ENCODE results near the gene TPSD1.
A peak's percentile ranks its signal among the peaks of the same experiment; 100 is the strongest.
"Not testable (repeated sequence)": the region's sequence is repeated elsewhere in the genome, so short reads cannot be mapped to it uniquely, and the experiment has no call there.

Gene TPSD1

GRCh38 chr16:1264345-1265089 is 8.6 kb downstream of the TPSD1 start:
- DNase-seq, result no peak

- DNase-seq, result no peak
Observed at GRCh38 chr16:1265090-1265630, 9.3 kb downstream of the TPSD1 start.

- no peak for DNase-seq
Observed at GRCh38 chr16:1265826-1266225, 10.0 kb downstream of the TPSD1 start.

- DNase-seq, result not testable (repeated sequence)
Observed at GRCh38 chr16:1269418-1269817, 13.5 kb downstream of the TPSD1 start.

- no peak for DNase-seq
Observed at GRCh38 chr16:1271380-1271723, 15.5 kb downstream of the TPSD1 start.

- DNase-seq, result peak; percentile 74
Observed at GRCh38 chr16:1271724-1272413, 16.0 kb downstream of the TPSD1 start.

GRCh38 chr16:1272453-1273198 is 16.8 kb downstream of the TPSD1 start:
- DNase-seq, result no peak

- no peak for DNase-seq
Observed at GRCh38 chr16:1273816-1274215, 17.9 kb downstream of the TPSD1 start.

- no peak for DNase-seq
Observed at GRCh38 chr16:1274767-1275166, 18.9 kb downstream of the TPSD1 start.

GRCh38 chr16:1275791-1276579 is 20.1 kb downstream of the TPSD1 start:
- no peak for DNase-seq

- no peak for DNase-seq
Observed at GRCh38 chr16:1276580-1276878, 20.7 kb downstream of the TPSD1 start.

GRCh38 chr16:1277151-1277598 is 21.3 kb downstream of the TPSD1 start:
- no peak for DNase-seq

- no peak for DNase-seq
Observed at GRCh38 chr16:1277617-1278282, 21.9 kb downstream of the TPSD1 start.

GRCh38 chr16:1278477-1278876 is 22.6 kb downstream of the TPSD1 start:
- no peak for DNase-seq

- DNase-seq, result no peak
Observed at GRCh38 chr16:1279081-1279944, 23.4 kb downstream of the TPSD1 start.

- DNase-seq, result no peak
Observed at GRCh38 chr16:1279945-1280589, 24.2 kb downstream of the TPSD1 start.

GRCh38 chr16:1280783-1281182 is 24.9 kb downstream of the TPSD1 start:
- no peak for DNase-seq

- no peak for DNase-seq
Observed at GRCh38 chr16:1281517-1281916, 25.6 kb downstream of the TPSD1 start.

- DNase-seq, result no peak
Observed at GRCh38 chr16:1282324-1282973, 26.6 kb downstream of the TPSD1 start.

- no peak for DNase-seq
Observed at GRCh38 chr16:1283296-1283695, 27.4 kb downstream of the TPSD1 start.

Measured in NCI-H748 treated with DMSO at 0.1 percent for 48 hours (cell line).